Endothelial cell of umbilical vein (primary cell): ENCODE data around the gene RNF138. TPM values are rescaled to one million over a fixed set of nuclear protein-coding genes. Genes with fewer than 3 reads are reported as not detected.

Source experiments
- BruUV-seq: library from RNA; stranded (reverse); fragments of 400-500 nt; replicated peaks from 2 replicates; lab custom pipeline; 2021; lab: Mats Ljungman, UMichigan
- CTCF ChIA-PET: fragments of 300-600, 350-600 bp; sonication (Branson Sonifier 250); formaldehyde crosslinking; loops from one replicate; lab custom pipeline; 2021; ENCODE audit warnings: antibody characterized with exemption, inconsistent platforms; lab: Charles Lee
- POLR2A ChIA-PET: fragments of 300-600, 350-600 bp; sonication (Branson Sonifier 250); formaldehyde crosslinking; loops from one replicate; lab custom pipeline; 2021; ENCODE audit warnings: antibody characterized with exemption, inconsistent platforms; lab: Charles Lee
- DNase-seq: peaks from one replicate; pipeline ENCODE4 v3.0.0-alpha.2; 2011; ENCODE audit warnings: low read depth, low spot score
- FAIRE-seq: peaks from 2 replicates; lab custom pipeline; 2011; peaks lifted over from hg19 to GRCh38; lab: Jason Lieb, UNC
- H2AFZ ChIP-seq: 2 replicates; pipeline ENCODE4 v1.6.0; 2012; ENCODE audit warnings: low read depth, low read length, control low read depth, inconsistent platforms
- H3K27ac ChIP-seq: 2 replicates; pipeline ENCODE4 v1.5.1; 2011; ENCODE audit warnings: low read depth, mild to moderate bottlenecking, control low read depth, low read length, moderate library complexity; ENCODE audit not compliant: insufficient read depth
- H3K27me3 ChIP-seq, 2 experiments: 2 replicates each; pipeline versions ENCODE4 v1.6.0 to v1.6.1; 2011; ENCODE audit warnings: low read length in 2 of 2, mixed read lengths in 1 of 2; ENCODE audit not compliant: control insufficient read depth in 2 of 2, insufficient read depth in 2 of 2
- H3K36me3 ChIP-seq, 2 experiments: 2 replicates in 1 of 2; 3 replicates in 1 of 2; pipeline ENCODE4 v1.5.1; 2011; ENCODE audit warnings: low read length in 2 of 2, mild to moderate bottlenecking in 1 of 2, moderate library complexity in 1 of 2; ENCODE audit not compliant: control insufficient read depth in 2 of 2, insufficient read depth in 2 of 2; ENCODE audit errors: extremely low read depth in 1 of 2
- H3K4me1 ChIP-seq: 3 replicates; pipeline ENCODE4 v1.5.1; 2011; ENCODE audit warnings: mild to moderate bottlenecking, low read length; ENCODE audit not compliant: control insufficient read depth, insufficient read depth; ENCODE audit errors: extremely low read depth
- H3K4me2 ChIP-seq: 2 replicates; pipeline ENCODE4 v1.6.1; 2011; ENCODE audit warnings: low read length, control low read depth, mixed read lengths; ENCODE audit not compliant: insufficient read depth
- H3K4me3 ChIP-seq, 3 experiments: fragments of 200-600 bp in 1 of 3; sonication (generic), shearing (Covaris generic) in 1 of 3; replicated peaks in 1 of 3; 2 replicates each; pipeline ENCODE4 v1.5.1; 2011 to 2016; ENCODE audit warnings: control low read depth in 3 of 3, low read length in 3 of 3, mild to moderate bottlenecking in 2 of 3, inconsistent platforms in 1 of 3, low read depth in 1 of 3, moderate library complexity in 1 of 3; ENCODE audit not compliant: insufficient read depth in 1 of 3
- H3K79me2 ChIP-seq: 2 replicates; pipeline ENCODE4 v1.6.0; 2012; ENCODE audit warnings: low read length, inconsistent platforms; ENCODE audit not compliant: control insufficient read depth, insufficient read depth
- H3K9ac ChIP-seq: replicated peaks from 2 replicates; pipeline ENCODE3; 2011; ENCODE audit warnings: low read length, control low read depth; ENCODE audit not compliant: insufficient read depth; ENCODE audit errors: extremely low read depth
- H3K9me1 ChIP-seq: replicated peaks from 3 replicates; pipeline ENCODE4 v1.6.0; 2011; ENCODE audit warnings: mild to moderate bottlenecking, low read length; ENCODE audit not compliant: control insufficient read depth, insufficient read depth; ENCODE audit errors: extremely low read depth
- H3K9me3 ChIP-seq: replicated peaks from 2 replicates; pipeline ENCODE4 v1.5.1; 2012; ENCODE audit warnings: low read length, inconsistent platforms; ENCODE audit not compliant: control insufficient read depth, insufficient read depth
- H4K20me1 ChIP-seq: replicated peaks from 2 replicates; pipeline ENCODE3; 2011; ENCODE audit warnings: mild to moderate bottlenecking, low read length; ENCODE audit not compliant: control insufficient read depth, insufficient read depth; ENCODE audit errors: extremely low read depth
- EZH2 ChIP-seq: IDR thresholded peaks from 2 replicates; pipeline ENCODE4 v1.6.1; 2012; ENCODE audit warnings: borderline replicate concordance, low read depth, mild to moderate bottlenecking, moderate library complexity, low read length, inconsistent platforms; ENCODE audit not compliant: severe bottlenecking
- FOS ChIP-seq: IDR thresholded peaks from 2 replicates; pipeline ENCODE4 v1.6.1; 2011; ENCODE audit warnings: mild to moderate bottlenecking, low read length, moderate library complexity, borderline replicate concordance; ENCODE audit not compliant: insufficient read depth
- GATA2 ChIP-seq: IDR thresholded peaks from 2 replicates; pipeline ENCODE4 v1.7.0; 2011; ENCODE audit warnings: low read depth, mild to moderate bottlenecking, moderate library complexity, mixed read lengths, low read length; ENCODE audit not compliant: insufficient read length, insufficient read depth
- JUN ChIP-seq: IDR thresholded peaks from 2 replicates; pipeline ENCODE4 v1.6.1; 2011; ENCODE audit warnings: borderline replicate concordance, low read depth; ENCODE audit not compliant: insufficient read length, insufficient read depth
- MYC ChIP-seq: IDR thresholded peaks from one replicate; pipeline ENCODE4 v1.6.1; 2011; ENCODE audit warnings: mild to moderate bottlenecking, low read depth, low read length
- POLR2A ChIP-seq: IDR thresholded peaks from 2 replicates; pipeline ENCODE4 v1.6.1; 2012; ENCODE audit warnings: low read depth, mild to moderate bottlenecking, control low read depth, low read length
- POLR2AphosphoS5 ChIP-seq: IDR thresholded peaks from 2 replicates; pipeline ENCODE4 v1.6.1; 2012; ENCODE audit warnings: low read depth, mild to moderate bottlenecking, control low read depth, low read length, moderate library complexity; ENCODE audit not compliant: insufficient read depth
- dilution Hi-C: fragments of 300-500 bp; cut with MboI; formaldehyde crosslinking; loops from one replicate; pipeline ENCODE4 v1.15.0; 2019; ENCODE audit warnings: low sequenced_read_pairs; ENCODE audit not compliant: extremely low pct_ligation_motif_present
- intact Hi-C: fragments of 100-400 bp; cut with micrococcal nuclease; formaldehyde crosslinking; loops from one replicate; pipeline ENCODE4 v1.10.0; 2022
- polyA plus RNA-seq, 4 experiments: library from polyadenylated mRNA; depleted of rRNA in 3 of 4; stranded (reverse) in 3 of 4; unstranded in 1 of 4; fragments of >200 nt; gene quantifications; 2 replicates each; pipeline versions ENCODE4 v1.2.1 to v1.2.3, GENCODE V29; 2011 to 2012; ENCODE audit warnings: missing spikeins in 1 of 4
- total RNA-seq: library from RNA; stranded (reverse); gene quantifications from 2 replicates; pipeline ENCODE4 v1.2.3, GENCODE V29; 2021
- TF ChIP-seq, protein P1 (sequence below): IDR thresholded peaks from 2 replicates; pipeline ENCODE4 v1.6.1; 2011; ENCODE audit not compliant: insufficient read depth, insufficient read length
- TF ChIP-seq, protein P2 (sequence below), 2 donors: IDR thresholded peaks; 1 replicate in 1 of 2; 2 replicates in 1 of 2; pipeline ENCODE4 v1.5.1; 2011; ENCODE audit warnings: low read length in 2 of 2, mild to moderate bottlenecking in 2 of 2, moderate library complexity in 2 of 2, control low read depth in 1 of 2, inconsistent platforms in 1 of 2, low read depth in 1 of 2; ENCODE audit not compliant: insufficient read depth in 1 of 2; ENCODE audit errors: extremely low read depth in 1 of 2

RNF138 gene
- total and polyA plus RNA-seq, 2 donors (not counting 3 experiments of a cell fraction or from before 2014, with no cell fraction given): 14.7 to 24.6 TPM

DNA sequence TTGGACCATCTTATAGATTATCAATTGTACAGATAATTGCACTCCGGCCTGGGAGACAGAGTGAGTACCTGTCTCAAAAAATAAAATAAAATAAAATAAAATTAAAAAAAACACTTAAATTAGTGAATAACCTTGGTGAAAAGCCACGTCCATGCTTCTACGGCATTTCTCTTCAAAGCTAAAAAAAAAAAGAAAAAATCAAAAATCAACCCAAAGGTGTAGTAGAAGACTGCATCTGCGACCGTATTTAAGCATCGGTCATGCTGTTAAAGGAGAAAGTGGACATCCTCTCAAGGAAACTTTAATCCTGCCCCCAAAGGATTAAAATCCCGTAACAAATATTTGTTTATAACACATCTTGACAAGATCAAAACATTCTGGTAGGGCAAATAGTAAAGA, 350 bp upstream of the RNF138 start:
- peaks cover 38% of the 10 kb centered on the region for H3K79me2 ChIP-seq
- no peaks in the 10 kb centered on the region for H3K36me3 ChIP-seq
- no peaks in the 10 kb centered on the region for H3K9me3 ChIP-seq
- peak overlapping the region; percentile 95 for H3K9ac ChIP-seq
- no peaks in the 10 kb centered on the region for H3K27me3 ChIP-seq
- no TSS peak for BruUV-seq
- dilution Hi-C loops (no loop called here), intact Hi-C loops (loop anchor here (5.0 kb wide), 1 partner anchor 409 kb away; the partner anchor contains the start of gene B4GALT6)
- H2AFZ ChIP-seq: peak overlapping the region; percentile 90
- peak overlapping the region; percentile 37 to 88 (median 46) for H3K4me3 ChIP-seq
- H3K4me2 ChIP-seq: peak overlapping the region; percentile 74
- peaks cover 2% of the 10 kb centered on the region for H4K20me1 ChIP-seq
- CTCF ChIA-PET: interaction anchor here (0.8 to 1.5 kb wide), 4 partner anchors 12 to 148 kb away, joined by 3 to 5 read pairs (median 4); partner anchors contain the start of gene TRAPPC8
- TF ChIP-seq, protein P1, sequence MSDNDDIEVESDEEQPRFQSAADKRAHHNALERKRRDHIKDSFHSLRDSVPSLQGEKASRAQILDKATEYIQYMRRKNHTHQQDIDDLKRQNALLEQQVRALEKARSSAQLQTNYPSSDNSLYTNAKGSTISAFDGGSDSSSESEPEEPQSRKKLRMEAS: no peak
- TF ChIP-seq POLR2AphosphoS5 (no peak), POLR2A (no peak), EZH2 (no peak), MYC (no peak), FOS (no peak), JUN (no peak), GATA2 (no peak)
- TF ChIP-seq, protein P2, sequence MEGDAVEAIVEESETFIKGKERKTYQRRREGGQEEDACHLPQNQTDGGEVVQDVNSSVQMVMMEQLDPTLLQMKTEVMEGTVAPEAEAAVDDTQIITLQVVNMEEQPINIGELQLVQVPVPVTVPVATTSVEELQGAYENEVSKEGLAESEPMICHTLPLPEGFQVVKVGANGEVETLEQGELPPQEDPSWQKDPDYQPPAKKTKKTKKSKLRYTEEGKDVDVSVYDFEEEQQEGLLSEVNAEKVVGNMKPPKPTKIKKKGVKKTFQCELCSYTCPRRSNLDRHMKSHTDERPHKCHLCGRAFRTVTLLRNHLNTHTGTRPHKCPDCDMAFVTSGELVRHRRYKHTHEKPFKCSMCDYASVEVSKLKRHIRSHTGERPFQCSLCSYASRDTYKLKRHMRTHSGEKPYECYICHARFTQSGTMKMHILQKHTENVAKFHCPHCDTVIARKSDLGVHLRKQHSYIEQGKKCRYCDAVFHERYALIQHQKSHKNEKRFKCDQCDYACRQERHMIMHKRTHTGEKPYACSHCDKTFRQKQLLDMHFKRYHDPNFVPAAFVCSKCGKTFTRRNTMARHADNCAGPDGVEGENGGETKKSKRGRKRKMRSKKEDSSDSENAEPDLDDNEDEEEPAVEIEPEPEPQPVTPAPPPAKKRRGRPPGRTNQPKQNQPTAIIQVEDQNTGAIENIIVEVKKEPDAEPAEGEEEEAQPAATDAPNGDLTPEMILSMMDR (IDR thresholded peaks at IDR 0.05; ENCODE audit: extremely low read depth in 1 of 2, insufficient read depth in 1 of 2, low read depth in 1 of 2, low read length in 2 of 2): no peak
- peak overlapping the region; percentile 95 for H3K27ac ChIP-seq
- POLR2A ChIA-PET: interaction anchor here (0.5 kb wide), 1 partner anchor 16 kb away, joined by 3 read pairs; no protein-coding TSS in a partner anchor
- H3K4me1 ChIP-seq: peaks cover 12% of the 10 kb centered on the region
- FAIRE-seq: no peak
- H3K9me1 ChIP-seq: no peaks in the 10 kb centered on the region
- no peak for DNase-seq
